ENCODE measurements around the gene HS3ST3B1. TPM values are rescaled to one million over a fixed set of nuclear protein-coding genes. Genes with fewer than 3 reads are reported as not detected.

Gene HS3ST3B1
- total RNA-seq, 4 donors from 2014 or later, result 1.2 to 3.9 (median 2.2) TPM

DNA sequence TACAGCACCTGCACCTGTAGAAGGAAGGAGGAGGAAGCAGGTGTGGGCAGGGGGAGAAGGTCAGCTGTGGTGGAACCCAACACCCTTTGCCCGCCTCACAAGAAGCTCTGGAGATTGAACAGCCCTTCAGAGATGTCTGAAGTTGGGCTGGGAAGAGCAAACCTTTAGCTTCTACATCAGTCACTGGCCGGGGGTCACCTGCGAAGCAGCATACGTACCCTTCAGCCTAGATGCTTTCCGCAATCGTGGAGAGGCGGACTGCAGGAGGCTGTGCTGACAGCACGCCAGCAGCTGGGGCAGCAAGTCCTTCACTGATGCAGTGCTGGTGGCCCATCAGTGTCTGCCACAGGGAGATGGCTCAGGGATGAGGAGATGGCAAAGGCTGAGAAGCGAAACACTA is 5.2 kb upstream of the HS3ST3B1 start:
- no peak for DNase-seq
- peaks cover 48% of the 10 kb centered on the region for H3K27me3 ChIP-seq
- 73 to 80% methylated on average over 9 of the region's 9 CpGs for WGBS, 2 donors
- H3K36me3 ChIP-seq, result no peaks in the 10 kb centered on the region
- H3K4me1 ChIP-seq, result peaks cover 14 to 27% of the 10 kb centered on the region in 2 donors
- TF ChIP-seq, protein P1, sequence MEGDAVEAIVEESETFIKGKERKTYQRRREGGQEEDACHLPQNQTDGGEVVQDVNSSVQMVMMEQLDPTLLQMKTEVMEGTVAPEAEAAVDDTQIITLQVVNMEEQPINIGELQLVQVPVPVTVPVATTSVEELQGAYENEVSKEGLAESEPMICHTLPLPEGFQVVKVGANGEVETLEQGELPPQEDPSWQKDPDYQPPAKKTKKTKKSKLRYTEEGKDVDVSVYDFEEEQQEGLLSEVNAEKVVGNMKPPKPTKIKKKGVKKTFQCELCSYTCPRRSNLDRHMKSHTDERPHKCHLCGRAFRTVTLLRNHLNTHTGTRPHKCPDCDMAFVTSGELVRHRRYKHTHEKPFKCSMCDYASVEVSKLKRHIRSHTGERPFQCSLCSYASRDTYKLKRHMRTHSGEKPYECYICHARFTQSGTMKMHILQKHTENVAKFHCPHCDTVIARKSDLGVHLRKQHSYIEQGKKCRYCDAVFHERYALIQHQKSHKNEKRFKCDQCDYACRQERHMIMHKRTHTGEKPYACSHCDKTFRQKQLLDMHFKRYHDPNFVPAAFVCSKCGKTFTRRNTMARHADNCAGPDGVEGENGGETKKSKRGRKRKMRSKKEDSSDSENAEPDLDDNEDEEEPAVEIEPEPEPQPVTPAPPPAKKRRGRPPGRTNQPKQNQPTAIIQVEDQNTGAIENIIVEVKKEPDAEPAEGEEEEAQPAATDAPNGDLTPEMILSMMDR (IDR thresholded peaks at IDR 0.05), result no peak
- TF ChIP-seq POLR2A (IDR thresholded peaks at IDR 0.05), result no peak
- intact Hi-C loops (cut with DNase I), result no loop called here
- H3K9me3 ChIP-seq, result no peaks in the 10 kb centered on the region
- no peak overlapping the region for H3K27ac ChIP-seq
- H3K4me3 ChIP-seq (replicated peaks in 1 of 3), result no peak overlapping the region

- TF ChIP-seq POLR2A (IDR thresholded peaks at IDR 0.05), result no peak
- TF ChIP-seq, protein P1 (IDR thresholded peaks at IDR 0.05), result no peak
- no peak for DNase-seq
- intact Hi-C loops (cut with DNase I), result no loop called here
- Histone ChIP-seq H3K36me3 (no peaks in the 10 kb centered on the region), H3K9me3 (no peaks in the 10 kb centered on the region), H3K27ac (no peak overlapping the region), H3K4me3 (replicated peaks in 1 of 3) (no peak overlapping the region), H3K27me3 (peaks cover 48% of the 10 kb centered on the region), H3K4me1 (peaks cover 18 to 34% of the 10 kb centered on the region in 2 donors)
- WGBS, 2 donors, result 45 to 46% methylated on average over 10 to 12 of the region's 12 CpGs
Measured at GRCh38 chr17:14296166-14296910, 4.5 kb upstream of the HS3ST3B1 start.

DNA sequence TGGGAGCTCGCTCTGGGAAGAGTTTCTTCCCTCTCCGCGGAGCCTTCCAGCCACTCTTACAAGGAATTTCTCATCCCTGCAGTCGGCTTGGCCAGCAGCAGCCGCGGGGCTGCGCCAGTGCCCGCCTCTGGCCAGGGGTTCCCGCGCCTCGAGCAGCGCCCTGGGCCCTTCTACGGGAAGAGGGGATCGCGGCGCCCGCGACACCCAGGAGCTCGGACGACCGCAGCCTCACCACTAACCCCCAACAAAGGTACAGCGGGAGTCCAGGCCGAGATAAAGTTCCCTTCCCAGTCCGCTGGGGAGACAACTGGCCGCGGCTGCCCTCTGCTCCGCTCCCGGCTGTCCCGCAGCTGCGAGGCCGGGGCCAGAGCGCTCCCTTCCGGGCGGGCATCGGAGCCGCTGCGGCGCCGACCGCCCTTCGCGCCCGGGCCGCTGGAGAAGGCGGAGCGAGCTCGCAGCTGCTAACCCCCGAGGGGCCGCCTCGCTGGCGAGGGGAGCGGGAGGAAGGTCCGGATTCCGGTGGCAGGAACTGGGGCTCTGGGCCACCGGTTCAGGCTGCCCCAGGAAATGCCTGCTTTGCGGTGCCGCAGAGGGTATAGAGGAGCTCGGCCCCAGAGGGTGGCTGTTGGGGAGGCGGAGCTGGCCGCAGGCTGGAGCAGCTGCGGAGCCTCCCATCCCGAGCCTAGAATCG is 3.6 kb upstream of the HS3ST3B1 start:
- no peaks in the 10 kb centered on the region for H3K36me3 ChIP-seq
- intact Hi-C loops (cut with DNase I), result no loop called here
- H3K9me3 ChIP-seq, result no peaks in the 10 kb centered on the region
- H3K27me3 ChIP-seq, result peaks cover 48% of the 10 kb centered on the region
- peaks cover 25 to 40% of the 10 kb centered on the region in 2 donors for H3K4me1 ChIP-seq
- 4 to 8% methylated on average over 13 to 35 of the region's 63 CpGs for WGBS, 2 donors
- H3K4me3 ChIP-seq (replicated peaks in 1 of 3), result no peak overlapping the region
- no peak for TF ChIP-seq POLR2A (IDR thresholded peaks at IDR 0.05)
- TF ChIP-seq, protein P1 (IDR thresholded peaks at IDR 0.05), result peak in 1 of 6 experiments; percentile 14
- H3K27ac ChIP-seq, result no peak overlapping the region
- peak in 1 of 2 donors; percentile 9 for DNase-seq

- intact Hi-C loops (cut with DNase I), result no loop called here
Measured at GRCh38 chr17:14298221-14298946, 2.5 kb upstream of the HS3ST3B1 start.

More at GRCh38 chr17:14298221-14298946, 2.5 kb upstream of the HS3ST3B1 start:
- Histone ChIP-seq H3K27ac (no peak overlapping the region), H3K4me3 (replicated peaks in 1 of 3) (no peak overlapping the region), H3K36me3 (no peaks in the 10 kb centered on the region), H3K4me1 (peaks cover 28 to 48% of the 10 kb centered on the region in 2 donors), H3K9me3 (no peaks in the 10 kb centered on the region), H3K27me3 (peaks cover 48% of the 10 kb centered on the region)
- no peak for DNase-seq
- no peak for TF ChIP-seq POLR2A (IDR thresholded peaks at IDR 0.05)
- TF ChIP-seq, protein P1 (IDR thresholded peaks at IDR 0.05), result no peak
- WGBS, 2 donors, result 14 to 24% methylated on average over 21 to 40 of the region's 42 CpGs
